HG03095 (cell line): ENCODE measurements around the gene FAM118A.
A peak's percentile ranks its signal among the peaks of the same experiment; 100 is the strongest.
"Not testable (repeated sequence)": the region's sequence is repeated elsewhere in the genome, so short reads cannot be mapped to it uniquely, and the experiment has no call there.

ENCODE experiments used
- ATAC-seq: cut with Tn5 transposase; IDR thresholded peaks from one replicate; pipeline ENCODE4 v1.9.1; 2021; ENCODE audit warnings: moderate library complexity; ENCODE audit not compliant: unreplicated experiment

FAM118A gene

DNA sequence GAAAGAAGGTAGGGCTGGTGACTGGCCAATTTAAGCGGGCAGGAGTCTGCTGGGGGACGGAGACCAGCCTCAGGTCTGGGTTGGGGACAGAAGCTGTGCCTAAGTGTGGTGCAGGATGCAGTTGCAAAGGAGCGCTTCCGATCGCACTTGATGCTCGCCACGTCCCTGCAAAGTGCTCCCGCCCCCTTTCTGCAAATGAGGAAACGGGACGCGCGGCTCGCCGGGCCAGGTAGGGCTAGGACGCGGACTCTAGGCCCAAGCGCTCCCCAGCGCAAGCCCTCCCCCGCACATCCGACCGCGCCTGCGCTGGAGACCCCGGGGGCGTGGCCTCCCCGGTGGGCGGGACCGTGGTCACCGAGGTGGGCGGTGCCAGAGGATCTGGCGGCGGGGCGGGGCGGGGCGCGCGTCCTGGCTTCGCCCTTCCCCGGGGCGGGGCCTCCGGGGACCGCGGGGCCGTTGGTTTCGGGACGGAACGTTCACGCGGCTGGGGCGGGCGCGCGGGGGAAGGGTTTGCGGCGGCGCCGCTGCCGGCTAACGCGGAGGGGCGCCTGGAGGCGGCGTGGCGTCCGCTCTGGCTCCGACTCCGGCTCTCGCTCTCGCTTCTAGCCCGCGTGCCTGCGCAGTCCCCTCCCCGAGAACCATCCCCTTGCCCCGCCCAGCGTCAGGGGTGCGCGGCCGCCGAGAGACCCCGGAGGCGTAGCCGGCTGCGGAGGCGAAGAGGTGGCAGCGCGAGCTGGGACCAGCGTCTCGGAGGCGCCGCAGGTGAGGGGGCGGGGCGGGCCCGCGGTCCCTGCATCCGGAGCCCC is at the start of gene FAM118A:
FAM118A (plus strand) TSS at position 513 of the 806 bp plus-strand sequence. CDS start 12,446 bp downstream, outside the sequence.
- peak; percentile 73 for ATAC-seq

GRCh38 chr22:45260395-45260759 is 49.4 kb upstream of the FAM118A start:
- not testable (repeated sequence) for ATAC-seq

DNA sequence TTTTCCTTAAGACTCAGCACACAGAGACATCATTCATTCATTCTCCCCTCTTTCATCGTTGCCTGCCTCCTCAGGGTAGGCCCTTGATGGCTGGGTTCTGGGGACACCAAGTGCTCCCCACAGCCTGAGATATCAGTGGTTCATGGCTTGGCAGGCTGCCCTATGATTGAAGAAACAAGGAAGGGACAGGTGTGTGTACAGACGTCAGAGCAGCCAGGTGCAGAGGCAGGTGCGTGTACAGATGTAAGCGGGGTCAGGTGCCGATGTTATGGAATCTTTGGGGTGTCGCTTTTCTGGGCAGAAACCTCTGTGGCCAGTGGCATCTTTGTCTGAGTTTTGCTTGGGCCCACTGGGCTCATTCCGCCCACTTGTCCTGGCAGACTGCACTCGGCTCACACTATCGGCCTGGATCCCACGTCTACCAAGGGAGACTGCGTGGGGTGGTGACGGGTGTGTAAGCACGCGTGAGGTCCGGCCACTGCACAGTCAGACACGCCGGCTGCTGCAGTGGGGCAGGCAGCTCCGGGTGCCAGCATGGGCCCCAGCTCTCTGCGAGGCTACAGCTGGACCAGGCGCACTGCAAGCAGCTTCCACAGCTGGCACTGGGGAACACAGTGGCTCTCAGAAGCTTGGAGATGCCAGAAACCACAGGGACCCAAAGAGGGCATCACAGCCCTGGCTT is 48.2 kb upstream of the FAM118A start:
- ATAC-seq, result no peak

- no peak for ATAC-seq
These were observed 47.4 kb upstream of the FAM118A start for GRCh38 chr22:45262195-45262930.

GRCh38 chr22:45262931-45263462 is 46.7 kb upstream of the FAM118A start:
- peak; percentile 33 for ATAC-seq

- peak; percentile 64 for ATAC-seq
These were observed 46.1 kb upstream of the FAM118A start for GRCh38 chr22:45263463-45264269.

DNA sequence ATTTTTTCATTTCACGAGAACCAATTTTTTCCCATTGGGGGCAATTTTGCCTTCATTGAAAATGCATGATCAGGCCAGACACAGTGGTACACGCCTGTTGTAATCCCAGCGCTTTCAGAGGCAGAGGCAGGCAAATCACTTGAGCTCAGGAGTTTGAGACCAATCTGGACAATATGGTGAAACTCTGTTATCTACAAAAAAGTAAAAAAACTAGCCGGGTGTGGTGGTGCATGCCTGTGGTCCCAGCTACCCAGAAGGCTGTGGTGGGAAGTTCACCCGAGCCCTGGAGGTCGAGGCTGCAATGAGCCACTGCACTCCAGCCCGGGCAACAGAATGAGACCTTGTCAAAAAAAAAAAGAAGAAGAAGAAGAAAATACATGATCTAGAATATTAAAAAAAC is 44.2 kb upstream of the FAM118A start:
- no peak for ATAC-seq

GRCh38 chr22:45268167-45268957 is 41.4 kb upstream of the FAM118A start:
- peak; percentile 9 for ATAC-seq

- ATAC-seq, result peak; percentile 56
These were observed 40.5 kb upstream of the FAM118A start for GRCh38 chr22:45268958-45269844.

DNA sequence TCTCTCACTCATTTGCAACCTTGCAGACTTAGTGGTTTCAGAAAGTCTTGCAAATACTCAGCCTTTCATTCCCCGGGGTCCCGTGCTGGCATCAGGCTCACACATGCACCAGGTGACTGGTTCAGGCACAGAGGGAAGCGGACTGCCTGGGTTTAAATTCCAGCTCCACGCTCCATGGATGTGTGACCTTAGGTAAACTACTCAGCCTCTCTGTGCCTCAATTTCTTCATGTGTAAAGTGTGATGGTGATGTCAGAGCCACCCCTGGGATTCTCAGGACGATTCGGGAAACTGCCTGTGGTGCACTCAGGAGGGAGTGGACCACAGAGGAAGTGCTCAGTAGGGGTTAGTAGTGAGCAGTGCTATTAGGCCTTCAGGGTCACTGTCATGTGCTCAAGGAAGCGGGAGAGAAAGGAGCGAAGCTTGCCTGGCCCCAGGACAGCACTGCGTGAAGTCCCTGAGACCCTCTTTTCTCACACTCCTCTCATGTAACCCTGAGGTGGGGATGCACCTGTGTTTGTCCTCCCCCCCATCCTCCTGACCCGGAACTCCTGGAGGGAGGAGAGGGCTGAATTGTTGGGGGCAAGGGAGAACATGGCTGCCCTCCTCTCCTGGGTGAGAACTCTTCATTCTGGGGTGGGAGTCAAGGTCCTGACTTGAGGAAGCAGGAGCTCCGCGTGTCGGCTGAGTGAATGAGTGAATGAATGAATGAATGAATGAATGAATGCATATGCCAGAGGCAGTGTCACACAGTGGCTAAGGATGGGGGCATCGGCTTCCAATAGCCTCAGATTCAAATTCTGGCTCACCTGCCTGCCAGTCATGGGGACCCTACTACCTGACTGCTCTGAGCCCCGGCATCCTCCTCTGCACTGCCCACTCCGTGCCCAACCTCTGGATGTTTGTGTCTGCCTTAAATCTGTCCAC is 39.4 kb upstream of the FAM118A start:
- no peak for ATAC-seq

DNA sequence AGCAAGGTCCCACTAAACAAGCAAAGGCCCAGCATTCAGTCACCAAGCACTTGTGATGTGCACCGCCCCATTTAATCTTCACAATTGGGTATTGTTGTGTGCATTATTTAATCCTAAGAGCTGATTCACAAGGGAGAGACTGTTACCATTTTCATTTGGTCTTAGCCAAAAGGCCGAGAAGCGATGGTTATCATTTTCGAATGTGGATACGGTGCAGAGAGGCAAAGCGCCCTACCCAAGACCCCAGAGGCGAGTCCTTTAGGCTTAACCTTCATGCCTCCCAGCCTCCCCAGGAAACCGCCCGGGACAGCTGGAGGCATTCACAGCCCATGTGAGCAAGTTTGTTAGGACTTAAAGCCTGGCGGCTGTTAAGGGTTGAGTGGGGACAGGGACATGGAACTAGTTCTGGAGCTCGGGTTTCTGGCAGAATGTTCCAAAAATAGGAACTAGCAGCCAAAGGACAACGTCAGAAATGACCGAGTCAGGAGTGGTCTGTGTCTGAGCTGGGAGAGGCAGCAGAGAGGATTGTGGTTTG is 38.0 kb upstream of the FAM118A start:
- ATAC-seq, result no peak

GRCh38 chr22:45272498-45272897 is 37.2 kb upstream of the FAM118A start:
- ATAC-seq, result no peak

DNA sequence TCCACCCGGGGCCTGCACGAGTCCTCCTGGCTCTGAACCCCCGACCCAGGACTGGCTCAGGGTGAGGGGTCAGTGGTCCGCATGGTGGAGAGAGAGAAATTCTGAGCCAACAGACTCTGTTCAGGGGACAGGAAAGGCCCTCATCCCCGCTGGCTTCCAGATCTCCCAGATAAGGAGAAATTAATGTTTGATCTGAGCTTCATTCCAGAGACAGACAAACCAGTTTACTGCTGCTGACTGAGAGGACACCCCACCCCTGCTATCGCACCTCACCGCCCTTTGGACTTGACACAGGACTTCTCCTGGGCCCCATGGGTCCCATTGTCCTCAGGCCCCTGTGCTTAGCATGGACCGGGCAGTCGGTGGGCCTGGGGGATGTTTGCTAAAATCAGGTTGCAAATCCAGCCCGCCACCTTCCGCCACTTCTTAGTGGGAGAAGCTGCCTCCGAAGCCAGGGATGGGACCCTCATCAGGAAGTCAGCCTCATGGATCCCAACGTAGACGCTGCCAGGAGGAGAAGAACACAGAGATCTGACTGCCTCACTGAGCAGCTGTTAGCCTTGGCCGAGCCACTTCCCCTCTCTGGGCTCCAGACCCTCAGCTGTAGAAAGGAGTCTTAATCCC is 36.2 kb upstream of the FAM118A start:
- no peak for ATAC-seq

DNA sequence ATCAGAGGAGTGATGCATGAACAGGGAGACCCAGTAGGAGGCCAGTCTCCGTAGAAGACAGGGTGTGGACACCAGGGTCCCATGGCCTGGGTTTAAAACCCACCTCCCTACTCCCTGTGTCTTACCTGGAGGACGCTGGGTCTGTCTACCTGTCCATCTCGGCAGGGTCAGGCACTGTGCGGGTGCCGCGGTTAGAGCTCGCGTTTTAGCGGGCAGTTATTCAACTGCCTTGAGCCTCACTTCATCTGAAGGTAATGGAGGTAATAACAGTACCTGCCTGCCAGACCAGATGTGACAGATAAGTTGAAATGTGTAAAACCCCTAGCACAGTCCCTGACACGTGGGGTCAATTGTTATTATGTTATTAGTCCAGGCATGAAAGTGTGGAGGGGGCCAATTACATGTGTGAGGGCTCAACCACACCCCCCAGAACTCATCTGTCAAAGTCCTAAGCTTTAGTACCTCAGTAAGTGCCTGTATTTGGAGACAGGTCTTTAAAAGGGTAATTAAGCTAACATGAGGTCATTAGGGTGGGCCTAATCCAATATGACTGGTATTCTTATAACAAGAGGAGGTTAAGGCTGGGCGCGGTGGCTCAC is 33.1 kb upstream of the FAM118A start:
- no peak for ATAC-seq

DNA sequence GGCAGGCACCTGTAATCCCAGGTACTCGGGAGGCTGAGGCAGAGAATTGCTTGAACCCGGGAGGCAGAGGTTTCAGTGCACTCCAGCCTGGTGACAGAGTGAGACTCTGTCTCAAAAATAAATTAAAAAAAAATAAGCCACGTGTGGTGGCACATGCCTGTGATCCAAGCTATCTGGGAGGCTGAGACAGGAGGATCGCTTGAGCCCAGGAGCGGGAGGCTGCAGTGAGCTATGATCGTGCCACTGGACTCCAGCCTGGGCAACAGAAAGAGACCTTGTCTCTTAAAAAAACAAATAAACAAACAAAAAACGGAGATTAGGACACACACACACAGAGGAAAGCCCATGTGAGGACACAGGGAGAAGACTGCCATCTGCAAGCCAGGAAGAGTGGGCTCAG is 32.0 kb upstream of the FAM118A start:
- not testable (repeated sequence) for ATAC-seq

DNA sequence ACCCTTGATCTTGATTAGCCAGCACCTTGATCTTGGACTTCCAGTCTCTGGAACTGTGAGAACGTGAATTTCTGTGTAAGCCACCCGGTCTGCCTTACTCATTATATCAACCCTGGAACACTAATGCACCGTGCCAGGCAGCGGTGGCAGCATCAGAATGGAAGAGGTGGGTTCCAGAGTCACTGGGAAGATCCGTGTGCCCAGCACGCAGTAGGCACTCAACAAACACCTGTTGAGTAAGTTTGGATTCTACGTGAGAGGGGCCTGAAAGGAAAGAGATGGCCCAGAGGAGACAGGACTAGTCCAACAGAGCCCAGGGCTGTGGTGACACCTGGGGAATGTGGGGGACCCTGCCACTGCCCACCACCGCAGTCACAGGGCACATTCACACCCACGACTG is 31.6 kb upstream of the FAM118A start:
- ATAC-seq, result no peak

GRCh38 chr22:45280587-45280980 is 29.1 kb upstream of the FAM118A start:
- no peak for ATAC-seq
